CD4-positive, alpha-beta memory T cell (primary cell): Measurements from ENCODE around the gene ADAMTS16. TPM values are rescaled to one million over a fixed set of nuclear protein-coding genes. Genes with fewer than 3 reads are reported as not detected.
A peak's percentile ranks its signal among the peaks of the same experiment; 100 is the strongest.

Source experiments
- CTCF ChIA-PET: fragments of 350-600 bp; sonication (Branson Sonifier 250); formaldehyde crosslinking; loops from one replicate; lab custom pipeline; 2021; ENCODE audit warnings: inconsistent platforms; ENCODE audit not compliant: partially characterized antibody; lab: Charles Lee
- POLR2A ChIA-PET: fragments of 350-600 bp; sonication (Branson Sonifier 250); formaldehyde crosslinking; loops from one replicate; lab custom pipeline; 2021; ENCODE audit not compliant: partially characterized antibody; lab: Charles Lee
- DNase-seq, 5 donors: peaks; one replicate each; pipeline versions ENCODE4 v3.0.0 to v3.0.0-alpha.2; 2020 to 2022; ENCODE audit warnings: mixed read lengths in 1 of 5
- H3K27ac ChIP-seq: one replicate; pipeline ENCODE4 v1.7.0; 2013; ENCODE audit warnings: low read depth, low read length
- H3K27me3 ChIP-seq: 2 replicates; pipeline ENCODE4 v1.7.0; 2013; ENCODE audit warnings: mild to moderate bottlenecking, low read length, moderate library complexity; ENCODE audit not compliant: insufficient read depth
- H3K36me3 ChIP-seq: 2 replicates; pipeline ENCODE4 v1.7.0; 2013; ENCODE audit warnings: mild to moderate bottlenecking, low read length, moderate library complexity; ENCODE audit not compliant: insufficient read depth
- H3K4me1 ChIP-seq: 2 replicates; pipeline ENCODE4 v1.7.0; 2013; ENCODE audit warnings: mild to moderate bottlenecking, low read length, moderate library complexity; ENCODE audit not compliant: insufficient read depth
- H3K4me3 ChIP-seq, 2 donors: one replicate each; pipeline ENCODE4 v1.7.0; 2013; ENCODE audit warnings: low read length in 2 of 2, mild to moderate bottlenecking in 1 of 2
- H3K9me3 ChIP-seq, 2 donors: one replicate each; pipeline ENCODE4 v1.7.0; 2013; ENCODE audit warnings: low read length in 2 of 2, control low read depth in 1 of 2; ENCODE audit not compliant: control insufficient read depth in 1 of 2
- H3K27ac Mint-ChIP-seq, 7 donors: one replicate each; pipeline ENCODE4 v1.8.0; 2020 to 2021; ENCODE audit warnings: mixed read lengths in 7 of 7, mild to moderate bottlenecking in 6 of 7, inconsistent platforms in 3 of 7, moderate library complexity in 3 of 7
- H3K27me3 Mint-ChIP-seq, 2 donors: one replicate each; pipeline ENCODE4 v1.8.0; 2020 to 2021; ENCODE audit warnings: mixed read lengths in 2 of 2
- H3K36me3 Mint-ChIP-seq, 2 donors: one replicate each; pipeline ENCODE4 v1.8.0; 2020 to 2021; ENCODE audit warnings: mixed read lengths in 2 of 2, inconsistent platforms in 1 of 2, mild to moderate bottlenecking in 1 of 2
- H3K4me1 Mint-ChIP-seq, 4 donors: one replicate each; pipeline ENCODE4 v1.8.0; 2020 to 2021; ENCODE audit warnings: mixed read lengths in 4 of 4, mild to moderate bottlenecking in 1 of 4
- H3K4me3 Mint-ChIP-seq, 8 donors: one replicate each; pipeline ENCODE4 v1.8.0; 2020 to 2021; ENCODE audit warnings: mixed read lengths in 8 of 8, mild to moderate bottlenecking in 7 of 8, moderate library complexity in 6 of 8, inconsistent platforms in 3 of 8
- H3K9me3 Mint-ChIP-seq, 8 donors: one replicate each; pipeline ENCODE4 v1.8.0; 2020 to 2021; ENCODE audit warnings: mixed read lengths in 8 of 8, mild to moderate bottlenecking in 5 of 8, inconsistent platforms in 3 of 8, moderate library complexity in 1 of 8
- intact Hi-C: fragments of 100-400 bp; cut with micrococcal nuclease; formaldehyde crosslinking; loops from one replicate; pipeline ENCODE4 v1.15.1; 2023
- polyA plus RNA-seq, 2 donors: library from polyadenylated mRNA; unstranded; fragments of 300-500 nt; fragmentation: Illumina TruSeq; gene quantifications; one replicate each; pipeline ENCODE4 v1.2.3, GENCODE V29; 2021
- total RNA-seq, 2 experiments: library from RNA; stranded (reverse); gene quantifications; one replicate each; pipeline ENCODE4 v1.2.3, GENCODE V29; 2021

Gene ADAMTS16
- total and polyA plus RNA-seq, 4 experiments from 2014 or later: not detected

- H3K36me3 Mint-ChIP-seq: peaks cover 0 to 4% of the 10 kb centered on the region in 2 donors
- no peak overlapping the region for H3K27ac Mint-ChIP-seq
- peaks cover 0 to 26% (median 5%) of the 10 kb centered on the region in 8 donors for H3K9me3 Mint-ChIP-seq
- no peak overlapping the region for H3K27ac ChIP-seq
- ChIA-PET CTCF (no interaction called here), POLR2A (no interaction called here)
- intact Hi-C loops: no loop called here
- no peaks in the 10 kb centered on the region for H3K4me1 Mint-ChIP-seq
- no peaks in the 10 kb centered on the region for H3K27me3 Mint-ChIP-seq
- H3K4me3 Mint-ChIP-seq: no peak overlapping the region
- no peak overlapping the region for H3K4me3 ChIP-seq
- H3K27me3 ChIP-seq: no peaks in the 10 kb centered on the region
- H3K9me3 ChIP-seq: no peaks in the 10 kb centered on the region
- H3K4me1 ChIP-seq: no peaks in the 10 kb centered on the region
- H3K36me3 ChIP-seq: no peaks in the 10 kb centered on the region
- DNase-seq: no peak
Measured at GRCh38 chr5:5314166-5314565, 174.0 kb downstream of the ADAMTS16 start.

- Histone ChIP-seq H3K9me3 (no peaks in the 10 kb centered on the region), H3K4me1 (no peaks in the 10 kb centered on the region), H3K27ac (no peak overlapping the region), H3K27me3 (no peaks in the 10 kb centered on the region), H3K36me3 (no peaks in the 10 kb centered on the region), H3K4me3 (no peak overlapping the region)
- CTCF ChIA-PET: no interaction called here
- no peak overlapping the region for H3K4me3 Mint-ChIP-seq
- DNase-seq: no peak
- no peaks in the 10 kb centered on the region for H3K27me3 Mint-ChIP-seq
- peaks cover 0 to 26% (median 4%) of the 10 kb centered on the region in 8 donors for H3K9me3 Mint-ChIP-seq
- no peaks in the 10 kb centered on the region for H3K4me1 Mint-ChIP-seq
- H3K27ac Mint-ChIP-seq: no peak overlapping the region
- H3K36me3 Mint-ChIP-seq: peaks cover 0 to 4% of the 10 kb centered on the region in 2 donors
- POLR2A ChIA-PET: no interaction called here
- intact Hi-C loops: no loop called here
Measured at GRCh38 chr5:5314626-5315025, 174.5 kb downstream of the ADAMTS16 start.

GRCh38 chr5:5315068-5315980, 175.2 kb downstream of the ADAMTS16 start:
- Mint-ChIP-seq H3K9me3 (peaks cover 0 to 26% (median 4%) of the 10 kb centered on the region in 8 donors), H3K27me3 (no peaks in the 10 kb centered on the region), H3K4me3 (no peak overlapping the region), H3K4me1 (no peaks in the 10 kb centered on the region), H3K27ac (no peak overlapping the region), H3K36me3 (peaks cover 0 to 4% of the 10 kb centered on the region in 2 donors)
- H3K36me3 ChIP-seq: no peaks in the 10 kb centered on the region
- no peak overlapping the region for H3K27ac ChIP-seq
- ChIA-PET CTCF (no interaction called here), POLR2A (no interaction called here)
- no peak for DNase-seq
- no peaks in the 10 kb centered on the region for H3K9me3 ChIP-seq
- H3K4me1 ChIP-seq: no peaks in the 10 kb centered on the region
- intact Hi-C loops: no loop called here
- H3K27me3 ChIP-seq: no peaks in the 10 kb centered on the region
- no peak overlapping the region for H3K4me3 ChIP-seq

- Histone ChIP-seq H3K4me1 (no peaks in the 10 kb centered on the region), H3K36me3 (no peaks in the 10 kb centered on the region), H3K27me3 (no peaks in the 10 kb centered on the region), H3K4me3 (no peak overlapping the region), H3K27ac (no peak overlapping the region), H3K9me3 (no peaks in the 10 kb centered on the region)
- intact Hi-C loops: no loop called here
- POLR2A ChIA-PET: no interaction called here
- Mint-ChIP-seq H3K4me1 (no peaks in the 10 kb centered on the region), H3K27ac (peak overlapping the region in 1 of 7 donors; percentile 43), H3K4me3 (no peak overlapping the region), H3K9me3 (peaks cover 0 to 29% (median 7%) of the 10 kb centered on the region in 8 donors), H3K36me3 (peaks cover 0 to 4% of the 10 kb centered on the region in 2 donors), H3K27me3 (no peaks in the 10 kb centered on the region)
- DNase-seq: no peak
- CTCF ChIA-PET: no interaction called here
Measured at GRCh38 chr5:5316334-5316733, 176.2 kb downstream of the ADAMTS16 start.

DNA sequence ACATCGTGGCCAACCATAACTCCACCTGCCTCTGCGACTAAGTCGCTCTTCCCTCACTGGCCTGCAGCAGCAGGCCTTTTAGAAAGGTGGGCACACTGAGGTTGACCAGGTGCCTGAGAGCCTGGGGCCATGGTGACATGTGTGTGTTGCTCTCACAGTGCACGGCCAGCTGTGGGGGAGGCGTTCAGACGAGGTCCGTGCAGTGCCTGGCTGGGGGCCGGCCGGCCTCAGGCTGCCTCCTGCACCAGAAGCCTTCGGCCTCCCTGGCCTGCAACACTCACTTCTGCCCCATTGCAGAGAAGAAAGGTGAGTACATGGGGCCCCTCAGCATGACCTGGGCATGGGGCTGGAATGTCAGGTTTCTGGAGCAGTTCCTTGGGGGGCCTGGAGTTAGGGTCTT, 177.8 kb downstream of the ADAMTS16 start:
- Histone ChIP-seq H3K36me3 (no peaks in the 10 kb centered on the region), H3K9me3 (no peaks in the 10 kb centered on the region), H3K4me1 (no peaks in the 10 kb centered on the region), H3K27me3 (no peaks in the 10 kb centered on the region), H3K27ac (no peak overlapping the region), H3K4me3 (no peak overlapping the region)
- ChIA-PET CTCF (no interaction called here), POLR2A (no interaction called here)
- no peak overlapping the region for H3K27ac Mint-ChIP-seq
- H3K27me3 Mint-ChIP-seq: no peaks in the 10 kb centered on the region
- H3K36me3 Mint-ChIP-seq: peaks cover 0 to 4% of the 10 kb centered on the region in 2 donors
- H3K4me1 Mint-ChIP-seq: no peaks in the 10 kb centered on the region
- no peak for DNase-seq
- H3K4me3 Mint-ChIP-seq: no peak overlapping the region
- H3K9me3 Mint-ChIP-seq: peaks cover 0 to 37% (median 8%) of the 10 kb centered on the region in 8 donors
- intact Hi-C loops: no loop called here

- intact Hi-C loops: no loop called here
- no peaks in the 10 kb centered on the region for H3K36me3 ChIP-seq
- H3K4me1 Mint-ChIP-seq: no peaks in the 10 kb centered on the region
- no peak overlapping the region for H3K4me3 Mint-ChIP-seq
- DNase-seq: no peak
- ChIA-PET POLR2A (no interaction called here), CTCF (no interaction called here)
- H3K27ac Mint-ChIP-seq: no peak overlapping the region
- H3K36me3 Mint-ChIP-seq: peaks cover 0 to 4% of the 10 kb centered on the region in 2 donors
- H3K27ac ChIP-seq: no peak overlapping the region
- peaks cover 0 to 36% (median 8%) of the 10 kb centered on the region in 8 donors for H3K9me3 Mint-ChIP-seq
- no peaks in the 10 kb centered on the region for H3K27me3 Mint-ChIP-seq
- no peak overlapping the region for H3K4me3 ChIP-seq
- H3K4me1 ChIP-seq: no peaks in the 10 kb centered on the region
- H3K9me3 ChIP-seq: no peaks in the 10 kb centered on the region
- H3K27me3 ChIP-seq: no peaks in the 10 kb centered on the region
Measured at GRCh38 chr5:5318426-5319190, 178.5 kb downstream of the ADAMTS16 start.

GRCh38 chr5:5320062-5320805, 180.1 kb downstream of the ADAMTS16 start:
- Histone ChIP-seq H3K27me3 (no peaks in the 10 kb centered on the region), H3K4me3 (no peak overlapping the region), H3K9me3 (no peaks in the 10 kb centered on the region), H3K36me3 (no peaks in the 10 kb centered on the region), H3K27ac (no peak overlapping the region), H3K4me1 (no peaks in the 10 kb centered on the region)
- Mint-ChIP-seq H3K4me1 (no peaks in the 10 kb centered on the region), H3K36me3 (peaks cover under 1 to 4% of the 10 kb centered on the region in 2 donors), H3K27ac (no peak overlapping the region), H3K4me3 (no peak overlapping the region), H3K27me3 (no peaks in the 10 kb centered on the region), H3K9me3 (peaks cover 0 to 28% (median 12%) of the 10 kb centered on the region in 8 donors)
- no peak for DNase-seq
- POLR2A ChIA-PET: no interaction called here
- intact Hi-C loops: no loop called here
- CTCF ChIA-PET: no interaction called here
